ENCODE results near the gene GALK2. TPM values are rescaled to one million over a fixed set of nuclear protein-coding genes. Genes with fewer than 3 reads are reported as not detected.

Gene GALK2
- total and polyA plus RNA-seq, 2 of the 8 experiments (the other 6 are each of a cell fraction or from before 2014, with no cell fraction given): 8.7 to 16.1 TPM

DNA sequence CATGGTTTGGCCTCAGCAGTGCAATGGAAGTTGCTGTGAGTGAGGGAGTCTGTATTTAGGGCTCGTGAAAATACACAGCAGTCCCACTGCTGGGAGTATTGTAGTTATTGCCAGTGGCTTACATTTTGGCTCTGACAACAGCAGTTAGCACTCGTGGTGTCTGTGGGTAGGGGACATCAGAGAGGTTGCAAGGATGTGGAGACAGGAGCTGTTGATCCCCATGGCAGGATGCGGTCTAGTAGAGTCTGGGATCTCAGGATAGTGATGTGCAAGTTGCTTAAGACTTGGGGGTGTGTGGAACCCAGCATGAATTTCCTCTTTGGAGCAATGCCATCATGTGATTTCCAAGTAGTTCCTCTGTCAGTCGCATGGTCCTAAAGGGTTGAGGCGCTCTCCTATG, 59.9 kb downstream of the GALK2 start:
- WGBS, 2 experiments (ENCODE audit: extremely low coverage in 1 of 2, insufficient coverage in 1 of 2, insufficient read length in 1 of 2, insufficient replicate concordance in 2 of 2, low coverage in 1 of 2, low lambda C conversion rate in 2 of 2, missing lambda C conversion rate in 1 of 2): 91% methylated on average over 5 of the region's 5 CpGs; no CpG with 5 or more reads in 1 of the 2 experiments
- FAIRE-seq: no peak
- H3K4me1 ChIP-seq (replicated peaks in 1 of 4; ENCODE audit: control insufficient read depth in 3 of 4, insufficient read depth in 4 of 4, low read length in 3 of 4): peaks cover 0 to 5% (median 1%) of the 10 kb centered on the region in 4 experiments; a peak in 1 of 7 replicates
- TF ChIP-seq, protein P1, sequence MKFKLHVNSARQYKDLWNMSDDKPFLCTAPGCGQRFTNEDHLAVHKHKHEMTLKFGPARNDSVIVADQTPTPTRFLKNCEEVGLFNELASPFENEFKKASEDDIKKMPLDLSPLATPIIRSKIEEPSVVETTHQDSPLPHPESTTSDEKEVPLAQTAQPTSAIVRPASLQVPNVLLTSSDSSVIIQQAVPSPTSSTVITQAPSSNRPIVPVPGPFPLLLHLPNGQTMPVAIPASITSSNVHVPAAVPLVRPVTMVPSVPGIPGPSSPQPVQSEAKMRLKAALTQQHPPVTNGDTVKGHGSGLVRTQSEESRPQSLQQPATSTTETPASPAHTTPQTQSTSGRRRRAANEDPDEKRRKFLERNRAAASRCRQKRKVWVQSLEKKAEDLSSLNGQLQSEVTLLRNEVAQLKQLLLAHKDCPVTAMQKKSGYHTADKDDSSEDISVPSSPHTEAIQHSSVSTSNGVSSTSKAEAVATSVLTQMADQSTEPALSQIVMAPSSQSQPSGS (IDR thresholded peaks at IDR 0.05; ENCODE audit: low read length): no peak
- no peak for TF ChIP-seq SP4 (IDR thresholded peaks at IDR 0.05; ENCODE audit: low read length)
- TF ChIP-seq GTF2F1 (IDR thresholded peaks at IDR 0.05; ENCODE audit: borderline replicate concordance, low read depth, low read length): no peak
- TF ChIP-seq SAP30 (IDR thresholded peaks at IDR 0.05; ENCODE audit: insufficient read depth, insufficient replicate concordance, low read length): no peak
- no peak for TF ChIP-seq POLR2A (IDR thresholded peaks at IDR 0.05; ENCODE audit: control extremely low read depth in 1 of 2, low read depth in 2 of 2, low read length in 2 of 2)
- no peak for TF ChIP-seq FOSL1 (IDR thresholded peaks at IDR 0.05; ENCODE audit: insufficient read depth, low read depth, low read length)
- TF ChIP-seq RFX5 (IDR thresholded peaks at IDR 0.05; ENCODE audit: borderline replicate concordance, low read depth, low read length): no peak
- no peak for TF ChIP-seq TEAD4 (IDR thresholded peaks at IDR 0.05; ENCODE audit: low read depth, low read length)
- no peak for TF ChIP-seq RBBP5 (IDR thresholded peaks at IDR 0.05; ENCODE audit: borderline replicate concordance, low read depth, low read length)
- no peak for TF ChIP-seq RAD21 (IDR thresholded peaks at IDR 0.05 in 1 of 2, conservative IDR thresholded peaks at IDR 0.05 in 1 of 2; ENCODE audit: low read depth in 2 of 2, low read length in 2 of 2)
- TF ChIP-seq CTBP2 (IDR thresholded peaks at IDR 0.05; ENCODE audit: borderline replicate concordance, insufficient read depth, insufficient read length, low read length): no peak
- TF ChIP-seq SIRT6 (IDR thresholded peaks at IDR 0.05; ENCODE audit: low read length): no peak

More for the DNA sequence above, 59.9 kb downstream of the GALK2 start:
- H3K4ac ChIP-seq (replicated peaks; ENCODE audit: insufficient read length, low read depth, low read length): no peak overlapping the region
- no peak overlapping the region for H3K56ac ChIP-seq (replicated peaks; ENCODE audit: insufficient read length, low read depth, low read length)
- H3K27me3 ChIP-seq (replicated peaks in 1 of 4; ENCODE audit: control insufficient read depth in 3 of 4, extremely low read depth in 1 of 4, insufficient read depth in 3 of 4, low read length in 3 of 4): no peaks in the 10 kb centered on the region
- no peak overlapping the region for H3K14ac ChIP-seq (ENCODE audit: insufficient read length)
- H4K5ac ChIP-seq (ENCODE audit: insufficient read length, low read depth, low read length): no peak overlapping the region
- peaks cover 2 to 7% of the 10 kb centered on the region in 2 experiments; a peak in 2 of 4 replicates for H3K9me3 ChIP-seq (ENCODE audit: insufficient read depth in 2 of 2, low read depth in 1 of 2, low read length in 1 of 2)
- H2AFZ ChIP-seq (ENCODE audit: low read length): no peak overlapping the region
- peak overlapping the region; percentile 82; the same call in 1 of the 2 replicates for H2AK5ac ChIP-seq (ENCODE audit: low read depth, low read length)
- no peak overlapping the region for H2BK20ac ChIP-seq (ENCODE audit: low read length)
- H3K9ac ChIP-seq (replicated peaks in 1 of 4; ENCODE audit: extremely low read depth in 1 of 4, low read depth in 3 of 4, low read length in 3 of 4): no peak overlapping the region
- no peak overlapping the region for H3K23ac ChIP-seq (ENCODE audit: insufficient read length)
- DNase-seq (ENCODE audit: low read depth in 1 of 2, low spot score in 2 of 2): no peak
- H2BK5ac ChIP-seq (ENCODE audit: low read depth, low read length): no peak overlapping the region
- no peak overlapping the region for H3K18ac ChIP-seq (ENCODE audit: extremely low read depth, low read length)
- H3K79me2 ChIP-seq (ENCODE audit: control insufficient read depth in 1 of 2, insufficient read depth in 2 of 2, low read length in 2 of 2): 0 out of 4 replicates have a peak, but pooled peaks cover 0 to 4% of the 10 kb centered on the region in 2 experiments
- ChIA-PET CTCF (ENCODE audit: partially characterized antibody) (interaction anchor here (4.1 kb wide), 1 partner anchor 192 kb away, joined by 21 read pairs; the partner anchor contains the start of gene FGF7), POLR2A (ENCODE audit: partially characterized antibody) (no interaction called here)
- H3K4me3 ChIP-seq (ENCODE audit: extremely low read depth in 1 of 4, insufficient read depth in 2 of 4, low read depth in 3 of 4, low read length in 4 of 4): no peak overlapping the region
- no peak overlapping the region for H2BK15ac ChIP-seq (ENCODE audit: low read length)
- no peak overlapping the region for H3K4me2 ChIP-seq (ENCODE audit: insufficient read depth in 1 of 2, low read depth in 2 of 2, low read length in 2 of 2)
- H3K36me3 ChIP-seq (ENCODE audit: control insufficient read depth in 2 of 4, insufficient read depth in 4 of 4, low read length in 3 of 4): no peaks in the 10 kb centered on the region; a peak in 1 of 8 replicates
- no peak overlapping the region for H3K27ac ChIP-seq (ENCODE audit: low read depth, low read length)
- H3K79me1 ChIP-seq (ENCODE audit: low read depth, low read length): no peaks in the 10 kb centered on the region
- H2BK120ac ChIP-seq (replicated peaks; ENCODE audit: low read depth, low read length): no peak overlapping the region
- no peak overlapping the region for H4K91ac ChIP-seq (replicated peaks; ENCODE audit: insufficient read length, low read length)
- no peak overlapping the region for H2BK12ac ChIP-seq (ENCODE audit: low read depth, low read length)
- no peaks in the 10 kb centered on the region for H3K23me2 ChIP-seq (ENCODE audit: low read depth, low read length)
- no peak overlapping the region for H4K8ac ChIP-seq (ENCODE audit: extremely low read depth, insufficient read depth, low read length)
- no peaks in the 10 kb centered on the region for H4K20me1 ChIP-seq (replicated peaks in 1 of 2; ENCODE audit: control insufficient read depth in 1 of 2, insufficient read depth in 2 of 2, low read length in 2 of 2)

All from H1 (cell line).